ENCODE data around the gene KIRREL3. TPM values are rescaled to one million over a fixed set of nuclear protein-coding genes. Genes with fewer than 3 reads are reported as not detected.
"Not testable (repeated sequence)": the region's sequence is repeated elsewhere in the genome, so short reads cannot be mapped to it uniquely, and the experiment has no call there.

Gene KIRREL3
- total and polyA plus RNA-seq, 5 donors from 2014 or later = not detected

- no peaks in the 10 kb centered on the region for H3K36me3 ChIP-seq (ENCODE audit: control insufficient read depth, insufficient read depth, low read length)
- Mint-ChIP-seq H3K36me3 (no peaks in the 10 kb centered on the region), H3K4me3 (no peak overlapping the region), H3K27me3 (peaks cover 13% of the 10 kb centered on the region), H3K4me1 (no peaks in the 10 kb centered on the region), H3K9me3 (peaks cover 0 to 6% (median 0%) of the 10 kb centered on the region in 7 donors), H3K27ac (no peak overlapping the region)
- no peak overlapping the region for H3K27ac ChIP-seq (ENCODE audit: insufficient read depth, low read length, poor library complexity, severe bottlenecking)
- ATAC-seq (ENCODE audit: low read depth in 2 of 2) (no peak), DNase-seq (no peak)
- H3K4me1 ChIP-seq (ENCODE audit: control insufficient read depth, insufficient read depth, low read length, poor library complexity, severe bottlenecking) = no peaks in the 10 kb centered on the region
- H3K27me3 ChIP-seq (ENCODE audit: control insufficient read depth, insufficient read depth, low read length) = no peaks in the 10 kb centered on the region
- no peak overlapping the region for H3K4me3 ChIP-seq (ENCODE audit: low read depth, low read length)
- H3K9me3 ChIP-seq (ENCODE audit: control insufficient read depth in 2 of 2, low read length in 2 of 2) = no peaks in the 10 kb centered on the region
These were observed 31.7 kb downstream of the KIRREL3 start for GRCh38 chr11:126968915-126969314.

GRCh38 chr11:126965331-126965730 lies 35.2 kb downstream of the KIRREL3 start:
- Histone ChIP-seq H3K27me3 (ENCODE audit: control insufficient read depth, insufficient read depth, low read length) (no peaks in the 10 kb centered on the region), H3K9me3 (ENCODE audit: control insufficient read depth in 2 of 2, low read length in 2 of 2) (no peaks in the 10 kb centered on the region), H3K36me3 (ENCODE audit: control insufficient read depth, insufficient read depth, low read length) (no peaks in the 10 kb centered on the region), H3K4me1 (ENCODE audit: control insufficient read depth, insufficient read depth, low read length, poor library complexity, severe bottlenecking) (no peaks in the 10 kb centered on the region), H3K4me3 (ENCODE audit: low read depth, low read length) (no peak overlapping the region), H3K27ac (ENCODE audit: insufficient read depth, low read length, poor library complexity, severe bottlenecking) (no peak overlapping the region)
- DNase-seq (no peak), ATAC-seq (ENCODE audit: low read depth in 2 of 2) (no peak)
- no peak overlapping the region for H3K27ac Mint-ChIP-seq
- H3K27me3 Mint-ChIP-seq = peaks cover 21% of the 10 kb centered on the region
- no peaks in the 10 kb centered on the region for H3K4me1 Mint-ChIP-seq
- peaks cover 0 to 6% (median 0%) of the 10 kb centered on the region in 7 donors for H3K9me3 Mint-ChIP-seq
- no peak overlapping the region for H3K4me3 Mint-ChIP-seq
- no peaks in the 10 kb centered on the region for H3K36me3 Mint-ChIP-seq

GRCh38 chr11:126963603-126964363 lies 36.8 kb downstream of the KIRREL3 start:
- Histone ChIP-seq H3K9me3 (ENCODE audit: control insufficient read depth in 2 of 2, low read length in 2 of 2) (no peaks in the 10 kb centered on the region), H3K4me3 (ENCODE audit: low read depth, low read length) (no peak overlapping the region), H3K27ac (ENCODE audit: insufficient read depth, low read length, poor library complexity, severe bottlenecking) (no peak overlapping the region), H3K4me1 (ENCODE audit: control insufficient read depth, insufficient read depth, low read length, poor library complexity, severe bottlenecking) (no peaks in the 10 kb centered on the region), H3K36me3 (ENCODE audit: control insufficient read depth, insufficient read depth, low read length) (no peaks in the 10 kb centered on the region), H3K27me3 (ENCODE audit: control insufficient read depth, insufficient read depth, low read length) (no peaks in the 10 kb centered on the region)
- peaks cover 17% of the 10 kb centered on the region for H3K27me3 Mint-ChIP-seq
- H3K27ac Mint-ChIP-seq = no peak overlapping the region
- ATAC-seq (ENCODE audit: low read depth in 2 of 2) = no peak
- H3K9me3 Mint-ChIP-seq = peaks cover 0 to 4% (median 0%) of the 10 kb centered on the region in 7 donors
- no peak overlapping the region for H3K4me3 Mint-ChIP-seq
- no peaks in the 10 kb centered on the region for H3K4me1 Mint-ChIP-seq
- H3K36me3 Mint-ChIP-seq = no peaks in the 10 kb centered on the region
- DNase-seq = no peak

GRCh38 chr11:126963115-126963514 lies 37.5 kb downstream of the KIRREL3 start:
- no peak overlapping the region for H3K27ac ChIP-seq (ENCODE audit: insufficient read depth, low read length, poor library complexity, severe bottlenecking)
- Mint-ChIP-seq H3K27ac (no peak overlapping the region), H3K4me3 (no peak overlapping the region), H3K36me3 (no peaks in the 10 kb centered on the region), H3K4me1 (no peaks in the 10 kb centered on the region), H3K9me3 (peaks cover 0 to 4% (median 0%) of the 10 kb centered on the region in 7 donors), H3K27me3 (peaks cover 17% of the 10 kb centered on the region)
- ATAC-seq (ENCODE audit: low read depth in 2 of 2) (no peak), DNase-seq (no peak)
- H3K27me3 ChIP-seq (ENCODE audit: control insufficient read depth, insufficient read depth, low read length) = no peaks in the 10 kb centered on the region
- H3K4me3 ChIP-seq (ENCODE audit: low read depth, low read length) = no peak overlapping the region
- no peaks in the 10 kb centered on the region for H3K9me3 ChIP-seq (ENCODE audit: control insufficient read depth in 2 of 2, low read length in 2 of 2)
- H3K36me3 ChIP-seq (ENCODE audit: control insufficient read depth, insufficient read depth, low read length) = no peaks in the 10 kb centered on the region
- H3K4me1 ChIP-seq (ENCODE audit: control insufficient read depth, insufficient read depth, low read length, poor library complexity, severe bottlenecking) = no peaks in the 10 kb centered on the region

GRCh38 chr11:126959700-126960099 lies 40.9 kb downstream of the KIRREL3 start:
- H3K9me3 Mint-ChIP-seq = peaks cover 0 to 4% (median 2%) of the 10 kb centered on the region in 7 donors
- no peaks in the 10 kb centered on the region for H3K4me1 ChIP-seq (ENCODE audit: control insufficient read depth, insufficient read depth, low read length, poor library complexity, severe bottlenecking)
- DNase-seq (no peak), ATAC-seq (ENCODE audit: low read depth in 2 of 2) (no peak)
- no peaks in the 10 kb centered on the region for H3K27me3 ChIP-seq (ENCODE audit: control insufficient read depth, insufficient read depth, low read length)
- no peaks in the 10 kb centered on the region for H3K4me1 Mint-ChIP-seq
- H3K4me3 Mint-ChIP-seq = no peak overlapping the region
- H3K27ac ChIP-seq (ENCODE audit: insufficient read depth, low read length, poor library complexity, severe bottlenecking) = no peak overlapping the region
- no peaks in the 10 kb centered on the region for H3K36me3 ChIP-seq (ENCODE audit: control insufficient read depth, insufficient read depth, low read length)
- H3K9me3 ChIP-seq (ENCODE audit: control insufficient read depth in 2 of 2, low read length in 2 of 2) = no peaks in the 10 kb centered on the region
- H3K4me3 ChIP-seq (ENCODE audit: low read depth, low read length) = no peak overlapping the region
- H3K36me3 Mint-ChIP-seq = no peaks in the 10 kb centered on the region
- H3K27ac Mint-ChIP-seq = no peak overlapping the region
- peaks cover 8% of the 10 kb centered on the region for H3K27me3 Mint-ChIP-seq

- no peak for ATAC-seq (ENCODE audit: low read depth in 2 of 2)
- DNase-seq = no peak
- no peaks in the 10 kb centered on the region for H3K4me1 ChIP-seq (ENCODE audit: control insufficient read depth, insufficient read depth, low read length, poor library complexity, severe bottlenecking)
- H3K9me3 ChIP-seq (ENCODE audit: control insufficient read depth in 2 of 2, low read length in 2 of 2) = no peaks in the 10 kb centered on the region
- Mint-ChIP-seq H3K36me3 (no peaks in the 10 kb centered on the region), H3K27ac (no peak overlapping the region), H3K27me3 (peaks cover 4% of the 10 kb centered on the region), H3K4me1 (no peaks in the 10 kb centered on the region), H3K4me3 (no peak overlapping the region), H3K9me3 (peaks cover 0 to 4% (median 2%) of the 10 kb centered on the region in 7 donors)
- no peak overlapping the region for H3K27ac ChIP-seq (ENCODE audit: insufficient read depth, low read length, poor library complexity, severe bottlenecking)
- H3K36me3 ChIP-seq (ENCODE audit: control insufficient read depth, insufficient read depth, low read length) = no peaks in the 10 kb centered on the region
- H3K4me3 ChIP-seq (ENCODE audit: low read depth, low read length) = no peak overlapping the region
- no peaks in the 10 kb centered on the region for H3K27me3 ChIP-seq (ENCODE audit: control insufficient read depth, insufficient read depth, low read length)
These were observed 43.9 kb downstream of the KIRREL3 start for GRCh38 chr11:126956635-126957034.

GRCh38 chr11:126952533-126952932 lies 48.0 kb downstream of the KIRREL3 start:
- not testable (repeated sequence) for H3K36me3 ChIP-seq (ENCODE audit: control insufficient read depth, insufficient read depth, low read length); H3K27me3 Mint-ChIP-seq; H3K36me3 Mint-ChIP-seq; DNase-seq; H3K4me1 Mint-ChIP-seq; H3K9me3 ChIP-seq (ENCODE audit: control insufficient read depth in 2 of 2, low read length in 2 of 2); H3K4me1 ChIP-seq (ENCODE audit: control insufficient read depth, insufficient read depth, low read length, poor library complexity, severe bottlenecking); H3K27me3 ChIP-seq (ENCODE audit: control insufficient read depth, insufficient read depth, low read length); H3K4me3 ChIP-seq (ENCODE audit: low read depth, low read length); H3K27ac ChIP-seq (ENCODE audit: insufficient read depth, low read length, poor library complexity, severe bottlenecking); H3K4me3 Mint-ChIP-seq; ATAC-seq (ENCODE audit: low read depth in 2 of 2); H3K27ac Mint-ChIP-seq; H3K9me3 Mint-ChIP-seq

GRCh38 chr11:126951465-126951864 lies 49.1 kb downstream of the KIRREL3 start:
- H3K9me3 ChIP-seq (ENCODE audit: control insufficient read depth in 2 of 2, low read length in 2 of 2) = no peaks in the 10 kb centered on the region
- H3K27ac ChIP-seq (ENCODE audit: insufficient read depth, low read length, poor library complexity, severe bottlenecking) = no peak overlapping the region
- Mint-ChIP-seq H3K36me3 (no peaks in the 10 kb centered on the region), H3K4me3 (no peak overlapping the region), H3K27ac (peak overlapping the region in 1 of 3 donors; percentile 7), H3K27me3 (peaks cover 5% of the 10 kb centered on the region), H3K9me3 (peaks cover 0 to 4% (median 0%) of the 10 kb centered on the region in 7 donors), H3K4me1 (no peaks in the 10 kb centered on the region)
- H3K27me3 ChIP-seq (ENCODE audit: control insufficient read depth, insufficient read depth, low read length) = no peaks in the 10 kb centered on the region
- no peak overlapping the region for H3K4me3 ChIP-seq (ENCODE audit: low read depth, low read length)
- no peak for ATAC-seq (ENCODE audit: low read depth in 2 of 2)
- DNase-seq = no peak
- no peaks in the 10 kb centered on the region for H3K4me1 ChIP-seq (ENCODE audit: control insufficient read depth, insufficient read depth, low read length, poor library complexity, severe bottlenecking)
- no peaks in the 10 kb centered on the region for H3K36me3 ChIP-seq (ENCODE audit: control insufficient read depth, insufficient read depth, low read length)
